Adrenal gland (tissue), 12 donors: Measurements from ENCODE around the gene OTOP1. TPM values are rescaled to one million over a fixed set of nuclear protein-coding genes. Genes with fewer than 3 reads are reported as not detected.

Source experiments
- DNase-seq, 7 donors: peaks; one replicate each; pipeline ENCODE4 v3.0.0-alpha.2; 2019 to 2020
- H3K27ac ChIP-seq, 5 donors: fragments of 200-600 bp; sonication (generic) in 4 of 5; 1 replicate in 3 of 5; 2 replicates in 2 of 5; pipeline versions ENCODE4 v1.5.1 to v1.8.0; 2016 to 2020; ENCODE audit warnings: mild to moderate bottlenecking in 1 of 5
- H3K27me3 ChIP-seq: fragments of 200-600 bp; 2 replicates; pipeline ENCODE4 v1.8.0; 2021
- H3K36me3 ChIP-seq, 2 donors: fragments of 200-600 bp; replicated peaks in 1 of 2; 1 replicate in 1 of 2; 2 replicates in 1 of 2; pipeline versions ENCODE4 v1.5.1 to v1.8.0; 2018 to 2022
- H3K4me1 ChIP-seq, 2 donors: fragments of 200-600 bp; replicated peaks in 1 of 2; 1 replicate in 1 of 2; 2 replicates in 1 of 2; pipeline versions ENCODE4 v1.5.1 to v1.8.0; 2018 to 2021
- H3K4me3 ChIP-seq, 4 donors: fragments of 200-600 bp; sonication (generic) in 3 of 4; one replicate each; pipeline ENCODE4 v1.5.1; 2016 to 2018
- H3K9me3 ChIP-seq, 3 donors: fragments of 200-600 bp; sonication (generic) in 1 of 3; replicated peaks in 1 of 3; 1 replicate in 2 of 3; 2 replicates in 1 of 3; pipeline versions ENCODE4 v1.5.1 to v1.8.0; 2016 to 2021
- POLR2A ChIP-seq, 2 donors: fragments of 450-650 bp; IDR thresholded peaks; one replicate each; pipeline ENCODE4 v1.6.1; 2017; ENCODE audit warnings: antibody characterized with exemption in 2 of 2, mild to moderate bottlenecking in 2 of 2, moderate library complexity in 1 of 2
- WGBS, 4 donors: extraction: QIAGEN DNeasy Blood & Tissue Kit in 2 of 4; methylation state at CpG; one replicate each; pipeline versions ENCODE4 v1.1.5 to v1.1.7; 2013 to 2017; 5-methylcytosine and 5-hydroxymethylcytosine counted together
- intact Hi-C, 2 donors: fragments of 100-400 bp; cut with DNase I; formaldehyde crosslinking; loops; one replicate each; pipeline versions ENCODE4 v1.14.1 to v1.15.0; 2022 to 2023
- polyA plus RNA-seq, 3 donors: library from polyadenylated mRNA; stranded (reverse); fragments of 200-250 nt in 2 of 3; fragments of 350-450 nt in 1 of 3; fragmentation: Illumina TruSeq in 1 of 3; extraction: RNeasy Lipid Tissue Mini Kit (QIAGEN cat#74804) in 1 of 3; gene quantifications; one replicate each; pipeline ENCODE4 v1.2.3, GENCODE V29; 2013 to 2014
- total RNA-seq, 9 donors: library from RNA; depleted of rRNA in 4 of 9; stranded (reverse); fragments of >200 nt in 4 of 9; fragments of 120-200 nt in 1 of 9; fragmentation: NEBNext Ultra II Directional in 1 of 9; extraction: Animal tissue kit (Norgen Biotek cat#: 25700) in 1 of 9; gene quantifications; one replicate each; pipeline versions ENCODE4 v1.1.0 to v1.2.4, GENCODE V29; 2013 to 2023
- TF ChIP-seq, protein P1 (sequence below), 6 experiments: fragments of 450-650 bp in 4 of 6; fragments of 200-600 bp in 2 of 6; sonication (generic) in 1 of 6; IDR thresholded peaks; 1 replicate in 5 of 6; 2 replicates in 1 of 6; pipeline versions ENCODE4 v1.5.1 to v1.8.0; 2016 to 2021; ENCODE audit warnings: antibody characterized with exemption in 6 of 6, mild to moderate bottlenecking in 2 of 6, moderate library complexity in 1 of 6
- donor health status: healthy with polysubstance abuse.
- donor health status: Bipolar disorder and iron deficiency.
- donor health status: DM: yes; HTN: yes; CAD: no.
- donor health status: DM: no; HTN: no; CAD: no.
- donor health status: DM: no; HTN: no; CAD: no.
- donor health status: DM: yes; HTN: yes; CAD: no.

OTOP1 gene
- total and polyA plus RNA-seq, 12 donors = not detected

- Histone ChIP-seq H3K27me3 (no peaks in the 10 kb centered on the region), H3K9me3 (no peaks in the 10 kb centered on the region), H3K27ac (no peak overlapping the region), H3K36me3 (no peaks in the 10 kb centered on the region), H3K4me1 (no peaks in the 10 kb centered on the region), H3K4me3 (no peak overlapping the region)
- no peak for DNase-seq
- TF ChIP-seq, protein P1, sequence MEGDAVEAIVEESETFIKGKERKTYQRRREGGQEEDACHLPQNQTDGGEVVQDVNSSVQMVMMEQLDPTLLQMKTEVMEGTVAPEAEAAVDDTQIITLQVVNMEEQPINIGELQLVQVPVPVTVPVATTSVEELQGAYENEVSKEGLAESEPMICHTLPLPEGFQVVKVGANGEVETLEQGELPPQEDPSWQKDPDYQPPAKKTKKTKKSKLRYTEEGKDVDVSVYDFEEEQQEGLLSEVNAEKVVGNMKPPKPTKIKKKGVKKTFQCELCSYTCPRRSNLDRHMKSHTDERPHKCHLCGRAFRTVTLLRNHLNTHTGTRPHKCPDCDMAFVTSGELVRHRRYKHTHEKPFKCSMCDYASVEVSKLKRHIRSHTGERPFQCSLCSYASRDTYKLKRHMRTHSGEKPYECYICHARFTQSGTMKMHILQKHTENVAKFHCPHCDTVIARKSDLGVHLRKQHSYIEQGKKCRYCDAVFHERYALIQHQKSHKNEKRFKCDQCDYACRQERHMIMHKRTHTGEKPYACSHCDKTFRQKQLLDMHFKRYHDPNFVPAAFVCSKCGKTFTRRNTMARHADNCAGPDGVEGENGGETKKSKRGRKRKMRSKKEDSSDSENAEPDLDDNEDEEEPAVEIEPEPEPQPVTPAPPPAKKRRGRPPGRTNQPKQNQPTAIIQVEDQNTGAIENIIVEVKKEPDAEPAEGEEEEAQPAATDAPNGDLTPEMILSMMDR (IDR thresholded peaks at IDR 0.05) = no peak
- no peak for TF ChIP-seq POLR2A (IDR thresholded peaks at IDR 0.05)
- intact Hi-C loops = no loop called here
Observed at GRCh38 chr4:4206204-4206603, 20.5 kb downstream of the OTOP1 start.

DNA sequence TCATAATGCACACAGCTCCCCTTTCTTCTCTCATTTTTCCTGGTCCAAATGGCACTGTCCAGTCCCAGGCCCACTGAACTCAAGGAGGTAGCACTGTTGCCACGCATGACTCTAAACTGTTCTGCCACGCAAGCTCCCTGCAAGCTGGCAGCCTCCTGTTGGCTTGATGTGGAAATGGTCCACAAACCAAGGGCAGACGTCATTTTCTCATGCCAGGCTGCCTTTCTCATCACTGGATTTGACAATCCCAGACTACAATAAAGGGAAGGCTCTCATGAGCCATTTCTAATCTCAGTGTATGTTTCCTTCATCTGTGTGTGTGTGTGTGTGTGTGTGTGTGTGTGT is 22.4 kb downstream of the OTOP1 start:
- H3K27ac ChIP-seq = no peak overlapping the region
- no peaks in the 10 kb centered on the region for H3K27me3 ChIP-seq
- DNase-seq = no peak
- no peaks in the 10 kb centered on the region for H3K4me1 ChIP-seq
- TF ChIP-seq, protein P1 (IDR thresholded peaks at IDR 0.05) = no peak
- TF ChIP-seq POLR2A (IDR thresholded peaks at IDR 0.05) = no peak
- H3K9me3 ChIP-seq = no peaks in the 10 kb centered on the region
- intact Hi-C loops = no loop called here
- H3K36me3 ChIP-seq = no peaks in the 10 kb centered on the region
- WGBS, 4 donors = 65 to 76% (median 72%) methylated on average over 3 of the region's 3 CpGs
- H3K4me3 ChIP-seq = no peak overlapping the region

GRCh38 chr4:4203688-4204400 is 22.9 kb downstream of the OTOP1 start:
- WGBS, 4 donors = 62 to 83% (median 72%) methylated on average over 8 to 10 of the region's 10 CpGs
- no peak for TF ChIP-seq POLR2A (IDR thresholded peaks at IDR 0.05)
- TF ChIP-seq, protein P1 (IDR thresholded peaks at IDR 0.05) = no peak
- H3K27ac ChIP-seq = no peak overlapping the region
- DNase-seq = no peak
- no peak overlapping the region for H3K4me3 ChIP-seq
- H3K27me3 ChIP-seq = no peaks in the 10 kb centered on the region
- no peaks in the 10 kb centered on the region for H3K36me3 ChIP-seq
- intact Hi-C loops = no loop called here
- no peaks in the 10 kb centered on the region for H3K4me1 ChIP-seq
- H3K9me3 ChIP-seq = no peaks in the 10 kb centered on the region

- intact Hi-C loops = no loop called here
- H3K36me3 ChIP-seq = no peaks in the 10 kb centered on the region
- DNase-seq = no peak
- 67 to 84% (median 69%) methylated on average over 4 of the region's 4 CpGs for WGBS, 4 donors
- H3K27ac ChIP-seq = no peak overlapping the region
- no peaks in the 10 kb centered on the region for H3K27me3 ChIP-seq
- no peaks in the 10 kb centered on the region for H3K4me1 ChIP-seq
- H3K9me3 ChIP-seq = no peaks in the 10 kb centered on the region
- TF ChIP-seq, protein P1 (IDR thresholded peaks at IDR 0.05) = no peak
- TF ChIP-seq POLR2A (IDR thresholded peaks at IDR 0.05) = no peak
- no peak overlapping the region for H3K4me3 ChIP-seq
Observed at GRCh38 chr4:4202510-4202909, 24.2 kb downstream of the OTOP1 start.
